Measurements from ENCODE around the gene WDR26.
"Not testable (repeated sequence)": the region's sequence is repeated elsewhere in the genome, so short reads cannot be mapped to it uniquely, and the experiment has no call there.

Gene WDR26

DNA sequence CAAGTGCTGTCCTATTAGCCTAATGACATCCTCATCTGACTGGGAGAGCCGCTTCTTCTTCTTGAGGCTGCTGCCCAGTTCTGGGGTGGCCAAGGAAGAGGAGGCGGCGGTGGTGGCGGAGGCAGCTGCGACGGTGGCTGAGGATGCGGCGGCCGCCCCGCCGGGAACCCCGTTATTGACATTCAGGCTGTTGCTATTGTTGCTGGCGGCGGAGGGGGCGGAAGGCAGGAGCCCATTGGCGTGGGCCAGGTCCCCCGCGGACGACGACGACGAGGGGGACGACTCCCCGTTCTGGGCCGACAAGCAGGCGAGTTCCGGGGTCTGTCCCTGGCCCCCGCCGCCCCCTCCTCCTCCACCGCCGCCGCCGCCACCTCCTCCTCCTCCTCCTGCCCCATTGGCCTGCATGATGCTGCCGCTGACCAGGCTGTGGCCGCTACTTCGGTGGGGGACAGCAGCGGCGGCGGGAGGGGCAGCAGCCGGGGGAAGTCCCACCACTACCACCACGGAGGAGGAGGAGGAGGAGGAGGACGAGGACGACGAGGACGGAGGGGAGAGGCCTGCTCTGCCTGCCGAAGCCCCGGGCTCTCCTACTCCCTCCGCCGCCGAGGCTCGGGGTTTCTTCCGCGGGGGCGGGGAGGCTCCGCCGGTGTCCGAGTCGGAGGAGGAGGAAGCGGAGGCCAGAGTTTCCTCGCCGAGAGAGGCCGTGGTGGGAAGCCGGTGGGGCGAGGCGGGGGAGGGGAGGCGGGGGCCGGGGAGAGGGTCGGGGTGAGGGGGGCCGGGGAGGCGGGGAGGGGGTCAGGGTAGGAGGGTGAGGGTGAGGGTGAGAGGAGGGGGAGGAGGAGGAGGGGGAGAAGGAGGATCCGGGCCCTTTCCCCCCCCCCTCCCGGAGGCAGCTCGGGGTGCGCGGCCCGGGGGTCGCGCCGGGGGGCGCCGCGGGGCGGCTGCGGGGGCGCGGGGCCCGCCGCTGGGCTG lies 610 bp downstream of the WDR26 start:
- no peak for DNase-seq (ENCODE audit: low read depth, low spot score)

- no peak for DNase-seq (ENCODE audit: low read depth, low spot score)
These were observed 1.4 kb downstream of the WDR26 start for GRCh38 chr1:224433041-224433691.

- no peak for DNase-seq (ENCODE audit: low read depth, low spot score)
These were observed 1.9 kb downstream of the WDR26 start for GRCh38 chr1:224432672-224433040.

DNA sequence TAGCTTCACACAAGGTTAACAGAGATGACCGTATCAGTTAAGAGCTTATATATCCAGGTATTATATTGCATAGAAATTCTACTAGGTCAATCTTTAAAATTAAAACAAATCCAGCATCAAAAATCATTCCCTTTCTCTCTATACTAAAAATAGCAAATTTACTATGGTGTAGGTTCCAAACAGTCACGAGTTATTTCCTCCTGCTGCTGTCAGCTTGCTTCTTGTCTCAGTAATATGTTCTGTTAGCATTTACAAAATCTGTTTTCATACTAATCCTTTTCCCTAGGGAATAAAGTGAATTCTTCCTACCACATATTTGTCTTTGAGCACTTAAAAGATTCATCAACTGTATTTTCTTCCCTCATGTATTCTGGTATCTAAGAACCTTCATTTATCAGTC lies 2.5 kb downstream of the WDR26 start:
- DNase-seq (ENCODE audit: low read depth, low spot score) = no peak

DNA sequence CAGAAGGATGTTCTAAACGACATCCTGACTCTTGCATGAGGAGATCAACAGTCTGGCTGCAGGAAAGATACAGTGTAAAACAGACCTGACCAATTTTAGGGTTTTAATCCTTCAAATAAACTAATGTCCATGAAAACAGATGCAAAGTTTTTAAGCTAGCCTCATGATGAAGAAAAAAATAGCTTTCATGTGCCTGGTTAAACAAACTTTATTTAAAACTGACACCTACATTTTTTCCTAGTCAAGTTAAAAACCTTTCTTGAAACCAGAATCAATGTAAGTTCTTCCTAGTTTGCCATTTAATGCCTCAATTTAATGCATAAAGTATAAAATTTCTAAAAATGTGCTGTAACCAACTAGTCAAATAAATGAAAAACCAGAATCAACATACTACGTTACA lies 2.9 kb downstream of the WDR26 start:
- DNase-seq (ENCODE audit: low read depth, low spot score) = no peak

- DNase-seq (ENCODE audit: low read depth, low spot score) = no peak
These were observed 4.0 kb downstream of the WDR26 start for GRCh38 chr1:224430511-224431113.

GRCh38 chr1:224429616-224430326 lies 4.8 kb downstream of the WDR26 start:
- DNase-seq (ENCODE audit: low read depth, low spot score) = no peak

DNA sequence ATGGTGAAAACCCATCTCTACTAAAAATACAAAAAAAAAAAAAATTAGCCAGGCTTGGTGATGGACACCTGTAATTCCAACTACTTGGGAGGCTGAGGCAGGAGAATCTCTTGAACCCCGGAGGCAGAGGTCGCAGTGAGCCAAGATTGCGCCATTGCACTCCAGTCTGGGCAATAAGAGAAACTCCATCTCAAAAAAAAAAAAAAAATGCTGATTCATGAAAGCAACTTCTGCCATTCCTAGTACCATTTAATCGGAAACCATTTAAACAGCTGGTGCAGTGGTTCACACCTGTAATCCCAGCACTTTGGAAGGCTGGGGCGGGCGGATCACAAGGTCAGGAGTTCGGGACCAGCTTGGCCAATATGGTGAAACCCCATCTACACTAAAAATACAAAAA lies 5.9 kb downstream of the WDR26 start:
- DNase-seq (ENCODE audit: low read depth, low spot score) = not testable (repeated sequence)

DNA sequence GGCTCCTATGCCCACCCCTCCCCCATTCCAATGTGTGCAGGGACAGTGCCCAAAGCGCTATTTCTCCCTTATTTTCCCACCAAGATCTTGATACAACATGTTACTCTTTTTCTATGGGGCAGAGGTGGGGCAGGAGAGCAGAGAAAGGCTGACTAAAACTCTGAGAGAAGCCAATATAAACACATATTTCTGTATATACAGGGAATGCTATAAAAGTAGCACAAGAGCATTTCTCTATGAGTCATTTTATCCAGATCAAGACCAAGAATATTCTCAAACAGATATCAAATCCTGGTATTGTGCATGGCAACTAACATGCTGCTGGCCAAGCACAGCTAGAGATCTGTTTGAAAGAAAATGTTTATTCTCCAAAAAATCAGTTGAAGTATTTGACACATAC lies 7.3 kb downstream of the WDR26 start:
- DNase-seq (ENCODE audit: low read depth, low spot score) = no peak

DNA sequence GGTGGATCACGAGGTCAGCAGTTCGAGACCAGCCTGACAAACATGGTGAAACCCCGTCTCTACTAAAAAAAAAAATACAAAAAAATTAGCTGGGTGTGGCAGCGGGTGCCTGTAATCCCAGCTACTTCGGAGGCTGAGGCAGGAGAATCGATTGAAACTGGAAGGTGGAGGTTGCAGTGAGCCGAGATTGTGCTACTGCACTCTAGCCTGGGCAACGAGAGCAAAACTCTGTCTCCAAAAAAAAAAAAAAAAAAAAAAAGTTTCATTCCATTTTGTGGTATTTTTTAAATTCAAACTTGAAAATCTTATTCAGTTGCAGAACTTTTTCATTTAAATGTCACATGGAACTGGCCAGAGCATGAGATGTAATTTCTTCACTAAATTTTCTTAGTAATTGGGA lies 7.7 kb downstream of the WDR26 start:
- DNase-seq (ENCODE audit: low read depth, low spot score) = not testable (repeated sequence)

- no peak for DNase-seq (ENCODE audit: low read depth, low spot score)
These were observed 9.2 kb downstream of the WDR26 start for GRCh38 chr1:224425279-224425884.

DNA sequence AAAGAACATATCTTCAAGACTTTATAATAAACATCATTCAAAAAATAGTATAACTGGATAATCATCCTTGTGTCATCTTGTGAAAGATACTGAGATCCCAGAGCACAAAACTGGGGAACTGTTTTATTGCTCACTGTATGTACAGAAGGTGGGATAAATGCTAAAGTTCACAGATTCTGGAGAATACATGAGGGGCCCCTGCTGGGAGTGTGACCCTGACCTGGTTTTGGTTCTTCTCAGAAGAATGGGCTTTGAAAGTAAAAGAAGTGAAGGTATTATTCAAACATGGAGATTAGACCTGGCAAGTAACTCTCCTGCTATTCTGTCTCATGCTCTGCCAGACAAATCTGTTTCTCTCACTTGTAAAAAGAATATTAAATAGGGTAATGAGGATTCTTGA lies 14.5 kb downstream of the WDR26 start:
- DNase-seq (ENCODE audit: low read depth, low spot score) = no peak

GRCh38 chr1:224411766-224412165 lies 22.8 kb downstream of the WDR26 start:
- no peak for DNase-seq (ENCODE audit: low read depth, low spot score)

- DNase-seq (ENCODE audit: low read depth, low spot score) = no peak
These were observed 26.4 kb downstream of the WDR26 start for GRCh38 chr1:224408294-224408590.

- no peak for DNase-seq (ENCODE audit: low read depth, low spot score)
These were observed 26.9 kb downstream of the WDR26 start for GRCh38 chr1:224407571-224408293.

- no peak for DNase-seq (ENCODE audit: low read depth, low spot score)
These were observed 28.4 kb downstream of the WDR26 start for GRCh38 chr1:224406216-224406615.

DNA sequence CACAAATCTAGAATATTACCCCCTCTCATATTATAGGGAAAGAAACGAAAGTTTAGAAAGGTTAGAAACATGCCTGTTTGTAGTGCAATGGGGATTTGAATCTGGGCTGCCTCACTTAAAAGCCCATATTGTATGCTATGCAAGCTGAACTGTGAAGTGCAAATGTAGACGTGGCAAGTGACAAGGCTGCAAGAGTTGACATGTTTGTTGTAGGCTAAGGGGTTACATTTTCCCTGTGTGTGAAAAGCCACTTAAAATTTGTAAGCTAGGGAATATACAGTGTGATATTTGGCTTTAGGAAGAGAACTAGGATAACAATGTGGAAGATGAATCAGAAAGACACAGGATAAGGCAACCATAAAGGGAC lies 29.0 kb downstream of the WDR26 start:
- no peak for DNase-seq (ENCODE audit: low read depth, low spot score)

GRCh38 chr1:224404916-224405603 lies 29.5 kb downstream of the WDR26 start:
- DNase-seq (ENCODE audit: low read depth, low spot score) = no peak

GRCh38 chr1:224402472-224403036 lies 32.0 kb downstream of the WDR26 start:
- DNase-seq (ENCODE audit: low read depth, low spot score) = no peak

DNA sequence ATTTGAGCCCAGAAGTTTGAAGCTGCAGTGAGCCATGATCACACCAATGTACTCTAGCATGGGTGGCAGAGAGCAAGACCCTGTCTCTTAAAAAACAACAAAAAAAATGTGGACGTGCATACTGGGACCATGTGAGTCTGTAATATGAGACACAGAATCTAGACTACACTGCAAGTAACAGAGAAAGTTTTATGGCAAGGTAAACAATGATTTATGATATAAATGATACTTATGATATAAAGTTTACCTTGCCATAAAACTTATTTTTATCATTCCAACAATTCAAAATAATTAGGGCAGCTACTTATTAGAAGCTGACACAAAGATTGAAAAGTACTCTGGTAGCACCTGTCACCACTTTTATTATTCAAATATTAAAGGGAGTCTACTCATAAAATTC lies 34.7 kb downstream of the WDR26 start:
- no peak for DNase-seq (ENCODE audit: low read depth, low spot score)

All from iPS DF 19.7 (cell line).